Measurements from ENCODE around the gene NACC2.
"Not testable (repeated sequence)": the region's sequence is repeated elsewhere in the genome, so short reads cannot be mapped to it uniquely, and the experiment has no call there.

Gene NACC2

GRCh38 chr9:136043441-136043991 lies 51.6 kb downstream of the NACC2 start:
- DNase-seq = no peak

- no peak for DNase-seq
These were observed 52.5 kb downstream of the NACC2 start for GRCh38 chr9:136042541-136042940.

GRCh38 chr9:136040848-136041247 lies 54.2 kb downstream of the NACC2 start:
- not testable (repeated sequence) for DNase-seq

- DNase-seq = no peak
These were observed 55.6 kb downstream of the NACC2 start for GRCh38 chr9:136039488-136039887.

- DNase-seq = no peak
These were observed 58.2 kb downstream of the NACC2 start for GRCh38 chr9:136036848-136037247.

GRCh38 chr9:136036050-136036449 lies 59.0 kb downstream of the NACC2 start:
- DNase-seq = no peak

GRCh38 chr9:136031741-136032730 lies 63.1 kb downstream of the NACC2 start:
- DNase-seq = no peak

GRCh38 chr9:136031094-136031493 lies 64.0 kb downstream of the NACC2 start:
- DNase-seq = no peak

GRCh38 chr9:136029556-136029955 lies 65.5 kb downstream of the NACC2 start:
- DNase-seq = no peak

GRCh38 chr9:136028760-136029470 lies 66.2 kb downstream of the NACC2 start:
- no peak for DNase-seq

- not testable (repeated sequence) for DNase-seq
These were observed 68.2 kb downstream of the NACC2 start for GRCh38 chr9:136026943-136027289.

- DNase-seq = no peak
These were observed 68.7 kb downstream of the NACC2 start for GRCh38 chr9:136026266-136026942.

- DNase-seq = no peak
These were observed 69.6 kb downstream of the NACC2 start for GRCh38 chr9:136025481-136025880.

GRCh38 chr9:136024696-136025316 lies 70.3 kb downstream of the NACC2 start:
- no peak for DNase-seq

GRCh38 chr9:136024286-136024685 lies 70.8 kb downstream of the NACC2 start:
- no peak for DNase-seq

GRCh38 chr9:136023410-136024225 lies 71.5 kb downstream of the NACC2 start:
- no peak for DNase-seq

- no peak for DNase-seq
These were observed 72.2 kb downstream of the NACC2 start for GRCh38 chr9:136022731-136023409.

- no peak for DNase-seq
These were observed 73.0 kb downstream of the NACC2 start for GRCh38 chr9:136021872-136022681.

- no peak for DNase-seq
These were observed 73.8 kb downstream of the NACC2 start for GRCh38 chr9:136021171-136021871.

GRCh38 chr9:136020671-136021070 lies 74.4 kb downstream of the NACC2 start:
- DNase-seq = no peak
